ENCODE measurements around the gene TARBP1. TPM values are rescaled to one million over a fixed set of nuclear protein-coding genes. Genes with fewer than 3 reads are reported as not detected.
A peak's percentile ranks its signal among the peaks of the same experiment; 100 is the strongest.
"Not testable (repeated sequence)": the region's sequence is repeated elsewhere in the genome, so short reads cannot be mapped to it uniquely, and the experiment has no call there.

Gene TARBP1
- total RNA-seq, 1 donor from 2014 or later = 32.4 TPM

- peaks cover 16% of the 10 kb centered on the region for H3K36me3 Mint-ChIP-seq (ENCODE audit: unreplicated experiment)
- TF ChIP-seq, protein P1, sequence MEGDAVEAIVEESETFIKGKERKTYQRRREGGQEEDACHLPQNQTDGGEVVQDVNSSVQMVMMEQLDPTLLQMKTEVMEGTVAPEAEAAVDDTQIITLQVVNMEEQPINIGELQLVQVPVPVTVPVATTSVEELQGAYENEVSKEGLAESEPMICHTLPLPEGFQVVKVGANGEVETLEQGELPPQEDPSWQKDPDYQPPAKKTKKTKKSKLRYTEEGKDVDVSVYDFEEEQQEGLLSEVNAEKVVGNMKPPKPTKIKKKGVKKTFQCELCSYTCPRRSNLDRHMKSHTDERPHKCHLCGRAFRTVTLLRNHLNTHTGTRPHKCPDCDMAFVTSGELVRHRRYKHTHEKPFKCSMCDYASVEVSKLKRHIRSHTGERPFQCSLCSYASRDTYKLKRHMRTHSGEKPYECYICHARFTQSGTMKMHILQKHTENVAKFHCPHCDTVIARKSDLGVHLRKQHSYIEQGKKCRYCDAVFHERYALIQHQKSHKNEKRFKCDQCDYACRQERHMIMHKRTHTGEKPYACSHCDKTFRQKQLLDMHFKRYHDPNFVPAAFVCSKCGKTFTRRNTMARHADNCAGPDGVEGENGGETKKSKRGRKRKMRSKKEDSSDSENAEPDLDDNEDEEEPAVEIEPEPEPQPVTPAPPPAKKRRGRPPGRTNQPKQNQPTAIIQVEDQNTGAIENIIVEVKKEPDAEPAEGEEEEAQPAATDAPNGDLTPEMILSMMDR (IDR thresholded peaks at IDR 0.05; ENCODE audit: partially characterized antibody, unreplicated experiment) = no peak
- H3K27ac Mint-ChIP-seq (ENCODE audit: unreplicated experiment) = no peak overlapping the region
These were observed 97.1 kb downstream of the TARBP1 start for GRCh38 chr1:234381699-234382555.

DNA sequence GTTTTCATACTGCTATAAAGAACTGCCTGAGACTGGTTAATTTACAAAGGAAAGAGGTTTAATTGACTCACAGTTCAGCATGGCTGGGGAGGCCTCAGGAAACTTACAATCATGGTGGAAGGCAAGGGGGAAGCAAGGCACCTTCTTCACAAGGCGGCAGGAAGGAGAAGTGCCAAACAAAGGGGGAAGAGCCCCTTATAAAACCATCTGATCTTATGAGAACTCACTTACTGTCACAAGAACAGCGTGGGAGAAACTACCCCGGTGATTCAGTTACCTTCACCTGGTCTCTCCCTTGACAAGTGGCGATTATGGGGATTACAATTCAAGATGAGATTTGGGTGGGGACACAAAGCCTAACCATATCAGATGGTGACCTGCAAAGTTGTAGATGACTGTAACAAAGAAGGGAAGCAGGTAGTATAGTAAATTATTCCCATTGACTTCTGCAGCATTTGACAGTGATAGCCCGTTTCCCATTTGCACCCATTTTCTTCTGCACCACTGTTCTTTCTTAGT lies 99.3 kb downstream of the TARBP1 start:
- H3K27me3 Mint-ChIP-seq (ENCODE audit: unreplicated experiment); DNase-seq; H3K4me3 Mint-ChIP-seq (ENCODE audit: unreplicated experiment); H3K27ac Mint-ChIP-seq (ENCODE audit: unreplicated experiment); H3K9me3 Mint-ChIP-seq (ENCODE audit: unreplicated experiment); H3K4me1 Mint-ChIP-seq (ENCODE audit: low read depth, unreplicated experiment): not testable (repeated sequence)
- peaks cover 21% of the 10 kb centered on the region for H3K36me3 Mint-ChIP-seq (ENCODE audit: unreplicated experiment)

More at GRCh38 chr1:234381699-234382555, 97.1 kb downstream of the TARBP1 start:
- no peak for DNase-seq
- Mint-ChIP-seq H3K27me3 (ENCODE audit: unreplicated experiment) (no peaks in the 10 kb centered on the region), H3K4me3 (ENCODE audit: unreplicated experiment) (no peak overlapping the region), H3K9me3 (ENCODE audit: unreplicated experiment) (no peaks in the 10 kb centered on the region), H3K4me1 (ENCODE audit: low read depth, unreplicated experiment) (no peaks in the 10 kb centered on the region)

- peaks cover 3% of the 10 kb centered on the region for H3K9me3 Mint-ChIP-seq (ENCODE audit: unreplicated experiment)
- no peak overlapping the region for H3K4me3 Mint-ChIP-seq (ENCODE audit: unreplicated experiment)
- peaks cover 9% of the 10 kb centered on the region for H3K4me1 Mint-ChIP-seq (ENCODE audit: low read depth, unreplicated experiment)
- TF ChIP-seq, protein P1 (IDR thresholded peaks at IDR 0.05; ENCODE audit: partially characterized antibody, unreplicated experiment) = no peak
- peaks cover 14% of the 10 kb centered on the region for H3K36me3 Mint-ChIP-seq (ENCODE audit: unreplicated experiment)
- no peak for DNase-seq
- no peaks in the 10 kb centered on the region for H3K27me3 Mint-ChIP-seq (ENCODE audit: unreplicated experiment)
- H3K27ac Mint-ChIP-seq (ENCODE audit: unreplicated experiment) = no peak overlapping the region
These were observed 103.3 kb downstream of the TARBP1 start for GRCh38 chr1:234375672-234376071.

- Mint-ChIP-seq H3K9me3 (ENCODE audit: unreplicated experiment) (peaks cover 3% of the 10 kb centered on the region), H3K4me3 (ENCODE audit: unreplicated experiment) (peak overlapping the region; percentile 97), H3K4me1 (ENCODE audit: low read depth, unreplicated experiment) (peaks cover 9% of the 10 kb centered on the region), H3K27ac (ENCODE audit: unreplicated experiment) (peak overlapping the region; percentile 96), H3K27me3 (ENCODE audit: unreplicated experiment) (no peaks in the 10 kb centered on the region), H3K36me3 (ENCODE audit: unreplicated experiment) (peaks cover 8% of the 10 kb centered on the region)
- DNase-seq = no peak
- TF ChIP-seq, protein P1 (IDR thresholded peaks at IDR 0.05; ENCODE audit: partially characterized antibody, unreplicated experiment) = no peak
These were observed 105.1 kb downstream of the TARBP1 start for GRCh38 chr1:234373959-234374254.

GRCh38 chr1:234373064-234373958 lies 105.7 kb downstream of the TARBP1 start, which contains the start of gene COA6:
TSS of gene COA6 (plus strand) at chr1:234373456. CDS start at chr1:234373467, 11 bp downstream.
- Mint-ChIP-seq H3K36me3 (ENCODE audit: unreplicated experiment) (peaks cover 5% of the 10 kb centered on the region), H3K27ac (ENCODE audit: unreplicated experiment) (peak within 1 kb of the TSS; percentile 96)

More at GRCh38 chr1:234373064-234373958, 105.7 kb downstream of the TARBP1 start, which contains the start of gene COA6:
- H3K9me3 Mint-ChIP-seq (ENCODE audit: unreplicated experiment) = peaks cover 3% of the 10 kb centered on the region
- no peaks in the 10 kb centered on the region for H3K27me3 Mint-ChIP-seq (ENCODE audit: unreplicated experiment)
- TF ChIP-seq, protein P1 (IDR thresholded peaks at IDR 0.05; ENCODE audit: partially characterized antibody, unreplicated experiment) = no peak
- H3K4me3 Mint-ChIP-seq (ENCODE audit: unreplicated experiment) = peak within 1 kb of the TSS; percentile 97
- H3K4me1 Mint-ChIP-seq (ENCODE audit: low read depth, unreplicated experiment) = peaks cover 9% of the 10 kb centered on the region
- peak; percentile 88 for DNase-seq
